Astrocyte of the cerebellum (primary cell): Measurements from ENCODE around the gene CCDC170.

ENCODE experiments used
- DNase-seq: peaks from one replicate; pipeline ENCODE4 v3.0.0-alpha.2; 2011; ENCODE audit warnings: low read depth
- H3K4me3 ChIP-seq: 2 replicates; pipeline ENCODE4 v1.5.1; 2011; ENCODE audit warnings: mild to moderate bottlenecking, low read depth, low read length, moderate library complexity
- in situ Hi-C: cut with HindIII; loops from 2 replicates; pipeline ENCODE4 v1.10.0; 2017; ENCODE audit warnings: low sequenced_read_pairs
- TF ChIP-seq, protein P1 (sequence below): IDR thresholded peaks from 2 replicates; pipeline ENCODE4 v1.5.1; 2012; ENCODE audit warnings: low read length, low read depth, moderate library complexity, mild to moderate bottlenecking; ENCODE audit errors: missing control alignments

The CCDC170 gene

GRCh38 chr6:151661509-151661908 lies 167.7 kb downstream of the CCDC170 start:
- DNase-seq = no peak
- in situ Hi-C loops = no loop called here
- H3K4me3 ChIP-seq = no peak overlapping the region
- TF ChIP-seq, protein P1, sequence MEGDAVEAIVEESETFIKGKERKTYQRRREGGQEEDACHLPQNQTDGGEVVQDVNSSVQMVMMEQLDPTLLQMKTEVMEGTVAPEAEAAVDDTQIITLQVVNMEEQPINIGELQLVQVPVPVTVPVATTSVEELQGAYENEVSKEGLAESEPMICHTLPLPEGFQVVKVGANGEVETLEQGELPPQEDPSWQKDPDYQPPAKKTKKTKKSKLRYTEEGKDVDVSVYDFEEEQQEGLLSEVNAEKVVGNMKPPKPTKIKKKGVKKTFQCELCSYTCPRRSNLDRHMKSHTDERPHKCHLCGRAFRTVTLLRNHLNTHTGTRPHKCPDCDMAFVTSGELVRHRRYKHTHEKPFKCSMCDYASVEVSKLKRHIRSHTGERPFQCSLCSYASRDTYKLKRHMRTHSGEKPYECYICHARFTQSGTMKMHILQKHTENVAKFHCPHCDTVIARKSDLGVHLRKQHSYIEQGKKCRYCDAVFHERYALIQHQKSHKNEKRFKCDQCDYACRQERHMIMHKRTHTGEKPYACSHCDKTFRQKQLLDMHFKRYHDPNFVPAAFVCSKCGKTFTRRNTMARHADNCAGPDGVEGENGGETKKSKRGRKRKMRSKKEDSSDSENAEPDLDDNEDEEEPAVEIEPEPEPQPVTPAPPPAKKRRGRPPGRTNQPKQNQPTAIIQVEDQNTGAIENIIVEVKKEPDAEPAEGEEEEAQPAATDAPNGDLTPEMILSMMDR = no peak

- DNase-seq = no peak
- in situ Hi-C loops = no loop called here
- H3K4me3 ChIP-seq = no peak overlapping the region
- TF ChIP-seq, protein P1 = no peak
Measured at GRCh38 chr6:151661928-151662327, 168.1 kb downstream of the CCDC170 start.

GRCh38 chr6:151663559-151663958 lies 169.7 kb downstream of the CCDC170 start:
- in situ Hi-C loops = no loop called here
- no peak for DNase-seq
- no peak overlapping the region for H3K4me3 ChIP-seq
- TF ChIP-seq, protein P1 = no peak

GRCh38 chr6:151664390-151664789 lies 170.6 kb downstream of the CCDC170 start:
- TF ChIP-seq, protein P1 = no peak
- no peak for DNase-seq
- H3K4me3 ChIP-seq = no peak overlapping the region
- in situ Hi-C loops = no loop called here

DNA sequence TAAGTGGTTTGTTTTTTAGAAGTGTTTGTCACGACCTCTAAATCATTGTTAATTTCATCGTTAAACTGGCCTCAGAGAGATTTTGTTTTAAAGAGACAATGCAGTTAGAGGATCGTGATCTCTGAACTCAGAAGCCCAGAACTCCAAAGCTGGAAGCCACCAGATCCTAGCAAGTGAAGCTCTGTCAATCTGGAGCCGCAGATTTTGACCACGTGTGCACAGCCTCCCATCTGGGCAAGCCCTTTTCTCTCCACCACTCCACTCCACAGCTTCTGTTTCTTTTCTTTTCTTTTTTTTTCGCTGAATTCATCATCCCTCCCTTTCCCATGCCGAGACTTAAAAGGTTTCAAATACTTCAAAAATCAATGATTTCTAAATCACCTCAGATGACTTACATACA lies 171.5 kb downstream of the CCDC170 start:
- no peak for DNase-seq
- TF ChIP-seq, protein P1 = no peak
- in situ Hi-C loops = no loop called here
- H3K4me3 ChIP-seq = no peak overlapping the region

GRCh38 chr6:151666526-151666925 lies 172.7 kb downstream of the CCDC170 start:
- no peak for DNase-seq
- in situ Hi-C loops = no loop called here
- no peak overlapping the region for H3K4me3 ChIP-seq
- TF ChIP-seq, protein P1 = no peak

DNA sequence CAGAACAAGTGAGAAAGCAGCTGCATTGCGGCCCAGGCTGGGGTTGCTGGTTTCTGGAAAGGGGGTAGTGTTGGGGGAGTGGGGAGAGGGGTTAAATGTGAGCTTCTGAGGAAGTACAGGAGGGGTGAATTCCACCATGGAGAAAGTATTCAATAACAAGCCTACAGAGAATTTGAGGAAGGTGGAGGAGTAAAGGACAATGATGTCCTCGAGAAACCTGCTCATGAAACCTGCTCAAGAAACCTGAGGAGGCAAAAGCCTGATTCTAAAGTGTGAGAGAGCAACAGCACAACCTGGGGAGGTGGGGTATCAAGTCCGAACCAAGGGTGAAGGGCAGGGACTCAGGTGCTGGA lies 175.4 kb downstream of the CCDC170 start:
- in situ Hi-C loops = no loop called here
- no peak overlapping the region for H3K4me3 ChIP-seq
- TF ChIP-seq, protein P1 = no peak
- no peak for DNase-seq
